Stimulated activated CD8-positive, alpha-beta memory T cell treated with anti-CD3 and anti-CD28 coated beads, Interleukin-4, amount 100 ng/mL, for 1 hour (primary cell): ENCODE results near the gene RAB3B.
"Not testable (repeated sequence)": the region's sequence is repeated elsewhere in the genome, so short reads cannot be mapped to it uniquely, and the experiment has no call there.

ENCODE experiments used
- DNase-seq, 2 donors: peaks; one replicate each; pipeline ENCODE4 v3.0.0-alpha.2; 2020; ENCODE audit warnings: low read depth in 2 of 2, low spot score in 1 of 2

RAB3B gene

GRCh38 chr1:51990478-51990965 is at the start of gene RAB3B:
TSS of gene RAB3B (minus strand) at chr1:51990700. CDS start at chr1:51977117, 13,583 bp downstream.
- peak; percentile 65 to 66 for DNase-seq

GRCh38 chr1:52037909-52038308 is 47.4 kb upstream of the RAB3B start:
- DNase-seq, result no peak

GRCh38 chr1:52037402-52037814 is 46.9 kb upstream of the RAB3B start:
- no peak for DNase-seq

GRCh38 chr1:52034050-52034384 is 43.5 kb upstream of the RAB3B start:
- no peak for DNase-seq

- DNase-seq, result peak; percentile 66 to 76
Observed at GRCh38 chr1:52033190-52034049, 42.9 kb upstream of the RAB3B start, which contains the start of gene KTI12. TSS of gene KTI12 (minus strand) at chr1:52033810. CDS start at chr1:52033761, 49 bp downstream.

GRCh38 chr1:52032785-52033131 is 42.3 kb upstream of the RAB3B start:
- no peak for DNase-seq

- DNase-seq, result no peak
Observed at GRCh38 chr1:52032124-52032784, 41.8 kb upstream of the RAB3B start.

GRCh38 chr1:52028839-52029238 is 38.3 kb upstream of the RAB3B start:
- DNase-seq, result not testable (repeated sequence)

- no peak for DNase-seq
Observed at GRCh38 chr1:52028328-52028727, 37.8 kb upstream of the RAB3B start.

GRCh38 chr1:52026278-52026677 is 35.8 kb upstream of the RAB3B start:
- DNase-seq, result no peak

GRCh38 chr1:52022133-52022532 is 31.6 kb upstream of the RAB3B start:
- DNase-seq, result no peak

- DNase-seq, result no peak
Observed at GRCh38 chr1:52008071-52008809, 17.7 kb upstream of the RAB3B start.

GRCh38 chr1:52007215-52008002 is 16.9 kb upstream of the RAB3B start:
- no peak for DNase-seq

- not testable (repeated sequence) for DNase-seq
Observed at GRCh38 chr1:52006081-52006553, 15.6 kb upstream of the RAB3B start.

- DNase-seq, result not testable (repeated sequence)
Observed at GRCh38 chr1:52005548-52005947, 15.0 kb upstream of the RAB3B start.

GRCh38 chr1:52003877-52004276 is 13.4 kb upstream of the RAB3B start:
- no peak for DNase-seq

- peak in 1 of 2 donors; percentile 6 for DNase-seq
Observed at GRCh38 chr1:52002038-52002917, 11.8 kb upstream of the RAB3B start.

GRCh38 chr1:51998701-51999100 is 8.2 kb upstream of the RAB3B start:
- DNase-seq, result no peak

- no peak for DNase-seq
Observed at GRCh38 chr1:51997974-51998382, 7.5 kb upstream of the RAB3B start.
